LoVo (cell line): ENCODE results near the gene GUCY2D.

Source experiments
- DNase-seq: peaks from one replicate; pipeline ENCODE4 v3.0.0-alpha.2; 2016; ENCODE audit warnings: low spot score

GUCY2D gene

GRCh38 chr17:8067806-8068205 is 65.4 kb downstream of the GUCY2D start:
- DNase-seq, result no peak

DNA sequence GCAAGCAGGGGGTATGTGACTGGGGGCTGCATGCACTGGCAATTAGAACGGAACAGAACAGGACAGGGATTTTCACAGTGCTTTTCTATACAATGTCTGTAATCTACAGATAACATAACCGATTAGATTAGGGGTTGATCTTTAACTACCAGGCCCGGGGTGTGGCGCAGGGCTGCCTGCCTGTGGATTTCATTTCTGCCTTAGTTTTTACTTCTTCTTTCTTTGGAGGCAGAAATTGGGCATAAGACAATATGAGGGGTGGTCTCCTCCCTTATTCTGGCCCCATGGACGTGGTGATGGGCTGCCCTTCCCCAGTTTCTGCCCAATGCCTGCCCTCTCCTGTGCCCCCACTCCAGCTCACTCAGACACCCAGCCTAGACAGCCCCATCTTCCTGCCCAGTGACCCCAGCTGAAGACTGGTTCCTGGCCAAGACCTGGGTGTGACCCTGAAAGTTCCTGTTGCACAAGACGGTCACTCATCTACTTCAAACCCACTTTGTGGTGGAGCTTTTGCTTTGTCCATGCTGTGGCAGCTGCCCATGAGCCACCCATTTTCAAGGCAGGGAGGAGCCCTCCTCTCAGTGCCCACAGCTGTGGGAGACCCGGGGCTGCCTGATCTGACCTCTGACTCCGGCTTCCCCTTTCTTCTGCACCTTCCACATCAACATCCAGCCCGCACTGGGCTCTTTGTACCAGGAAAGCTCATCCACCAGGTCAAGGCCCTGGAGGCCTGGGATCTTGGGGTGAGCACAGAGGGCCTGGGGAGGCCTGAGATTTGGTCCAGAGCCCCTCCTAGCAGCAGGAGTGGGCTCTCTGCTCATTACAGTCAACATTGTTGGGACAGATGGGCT is 66.5 kb downstream of the GUCY2D start:
- peak; percentile 15 for DNase-seq

DNA sequence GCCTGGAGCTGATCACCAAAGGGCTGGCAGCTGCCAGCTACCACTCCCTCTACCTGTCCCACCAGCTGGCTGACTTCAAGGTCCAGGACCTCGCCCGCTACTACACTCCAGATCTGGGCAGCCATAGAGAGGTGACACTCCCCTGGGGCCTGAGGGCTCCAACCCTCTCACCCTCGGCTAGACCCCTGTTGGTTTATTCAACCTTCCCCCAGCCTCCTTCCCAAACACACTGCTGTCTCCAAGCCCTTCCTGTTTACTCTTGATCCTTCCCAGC is 67.1 kb downstream of the GUCY2D start:
- peak; percentile 42 for DNase-seq
